Spleen (tissue), 7 donors: Measurements from ENCODE around the gene SH3BGRL2.

Source experiments
- CTCF ChIP-seq, 11 experiments: fragments of 200-600 bp in 7 of 11; fragments of 450-650 bp in 4 of 11; sonication (generic) in 4 of 11; IDR thresholded peaks in 8 of 11; conservative IDR thresholded peaks in 3 of 11; 1 replicate in 7 of 11; 2 replicates in 4 of 11; pipeline versions ENCODE4 v1.4.0 to v1.8.0; 2016 to 2021; ENCODE audit warnings: antibody characterized with exemption in 11 of 11, inconsistent platforms in 4 of 11, mild to moderate bottlenecking in 1 of 11
- POLR2AphosphoS5 ChIP-seq, 3 donors: sonication (generic); formaldehyde crosslinking; IDR thresholded peaks; one replicate each; pipeline ENCODE4 v1.5.1; 2017; ENCODE audit warnings: antibody characterized with exemption in 3 of 3
- donor health status: DM: no; HTN: no; CAD: no; lungs with moderate emphysema.
- donor health status: DM: no; HTN: no; CAD: no.
- donor health status: DM: no; HTN: no; CAD: no.

GRCh38 chr6:79602859-79603258 is 28.3 kb upstream of the SH3BGRL2 start:
- TF ChIP-seq CTCF (IDR thresholded peaks at IDR 0.05 in 8 of 11, conservative IDR thresholded peaks at IDR 0.05 in 3 of 11) (no peak), POLR2AphosphoS5 (IDR thresholded peaks at IDR 0.05) (no peak)
